Right kidney (tissue), 1 donor: Measurements from ENCODE around the gene UBE3D.
"Not testable (repeated sequence)": the region's sequence is repeated elsewhere in the genome, so short reads cannot be mapped to it uniquely, and the experiment has no call there.

ENCODE experiments used
- DNase-seq: peaks from one replicate; pipeline ENCODE4 v3.0.0-alpha.2; 2016

The UBE3D gene

GRCh38 chr6:82872185-82872584, 193.5 kb downstream of the UBE3D start:
- no peak for DNase-seq

GRCh38 chr6:82870582-82871172, 195.0 kb downstream of the UBE3D start:
- DNase-seq = no peak

- no peak for DNase-seq
Measured at GRCh38 chr6:82869493-82869892, 196.1 kb downstream of the UBE3D start.

GRCh38 chr6:82867946-82868345, 197.7 kb downstream of the UBE3D start:
- DNase-seq = no peak

- DNase-seq = no peak
Measured at GRCh38 chr6:82866446-82866845, 199.2 kb downstream of the UBE3D start.

GRCh38 chr6:82865461-82865860, 200.2 kb downstream of the UBE3D start:
- no peak for DNase-seq

- no peak for DNase-seq
Measured at GRCh38 chr6:82863781-82864180, 201.9 kb downstream of the UBE3D start.

- DNase-seq = no peak
Measured at GRCh38 chr6:82862543-82862942, 203.1 kb downstream of the UBE3D start.

- no peak for DNase-seq
Measured at GRCh38 chr6:82861121-82861520, 204.5 kb downstream of the UBE3D start.

GRCh38 chr6:82856077-82856476, 209.6 kb downstream of the UBE3D start:
- DNase-seq = not testable (repeated sequence)

- not testable (repeated sequence) for DNase-seq
Measured at GRCh38 chr6:82852904-82853303, 212.7 kb downstream of the UBE3D start.

GRCh38 chr6:82843291-82843885, 222.3 kb downstream of the UBE3D start:
- no peak for DNase-seq

GRCh38 chr6:82842721-82843120, 222.9 kb downstream of the UBE3D start:
- no peak for DNase-seq
